Measurements from ENCODE around the gene SLC5A9. TPM values are rescaled to one million over a fixed set of nuclear protein-coding genes. Genes with fewer than 3 reads are reported as not detected.
A peak's percentile ranks its signal among the peaks of the same experiment; 100 is the strongest.

The SLC5A9 gene
- total RNA-seq, 1 donor from 2014 or later = not detected

GRCh38 chr1:48227165-48228013, 4.9 kb downstream of the SLC5A9 start:
- no peak overlapping the region for H3K4me2 ChIP-seq
- H3K9me3 ChIP-seq (ENCODE audit: low read depth) = no peaks in the 10 kb centered on the region
- H3K27me3 ChIP-seq = no peaks in the 10 kb centered on the region
- H3K4me1 ChIP-seq = no peaks in the 10 kb centered on the region
- Mint-ChIP-seq H3K9me3 (no peaks in the 10 kb centered on the region), H3K27me3 (ENCODE audit: insufficient read depth, low read depth) (no peaks in the 10 kb centered on the region), H3K4me1 (no peaks in the 10 kb centered on the region), H3K36me3 (no peaks in the 10 kb centered on the region), H3K4me3 (no peak overlapping the region), H3K27ac (no peak overlapping the region)
- no peaks in the 10 kb centered on the region for H3K36me3 ChIP-seq
- no peaks in the 10 kb centered on the region for H3K79me2 ChIP-seq (ENCODE audit: low read depth)
- no peak overlapping the region for H3K4me3 ChIP-seq
- no peak for TF ChIP-seq EZH2 (IDR thresholded peaks at IDR 0.05)
- no peak for TF ChIP-seq CTCF (IDR thresholded peaks at IDR 0.05)
- TF ChIP-seq EZH2phosphoT487 (IDR thresholded peaks at IDR 0.05) = no peak
- no peak overlapping the region for H2AFZ ChIP-seq (replicated peaks)
- no peak overlapping the region for H3K27ac ChIP-seq
- DNase-seq (ENCODE audit: low spot score) = no peak
- H3F3A ChIP-seq (ENCODE audit: low read depth) = no peaks in the 10 kb centered on the region
- no peak overlapping the region for H3K9ac ChIP-seq
- no peaks in the 10 kb centered on the region for H4K20me1 ChIP-seq (ENCODE audit: low read depth)

- Mint-ChIP-seq H3K27ac (no peak overlapping the region), H3K27me3 (ENCODE audit: insufficient read depth, low read depth) (no peaks in the 10 kb centered on the region), H3K4me3 (no peak overlapping the region), H3K9me3 (no peaks in the 10 kb centered on the region), H3K4me1 (no peaks in the 10 kb centered on the region), H3K36me3 (no peaks in the 10 kb centered on the region)
- no peaks in the 10 kb centered on the region for H3K79me2 ChIP-seq (ENCODE audit: low read depth)
- H3K36me3 ChIP-seq = no peaks in the 10 kb centered on the region
- no peaks in the 10 kb centered on the region for H3K9me3 ChIP-seq (ENCODE audit: low read depth)
- H4K20me1 ChIP-seq (ENCODE audit: low read depth) = no peaks in the 10 kb centered on the region
- DNase-seq (ENCODE audit: low spot score) = peak; percentile 61
- H3K4me1 ChIP-seq = no peaks in the 10 kb centered on the region
- no peak overlapping the region for H3K9ac ChIP-seq
- no peaks in the 10 kb centered on the region for H3K27me3 ChIP-seq
- no peak overlapping the region for H3K4me2 ChIP-seq
- H3F3A ChIP-seq (ENCODE audit: low read depth) = no peaks in the 10 kb centered on the region
- no peak overlapping the region for H2AFZ ChIP-seq (replicated peaks)
- no peak overlapping the region for H3K27ac ChIP-seq
- H3K4me3 ChIP-seq = no peak overlapping the region
- peak; percentile 46 for TF ChIP-seq CTCF (IDR thresholded peaks at IDR 0.05)
- no peak for TF ChIP-seq EZH2 (IDR thresholded peaks at IDR 0.05)
These were observed 5.6 kb downstream of the SLC5A9 start for GRCh38 chr1:48228156-48228555.

GRCh38 chr1:48229317-48229716, 6.8 kb downstream of the SLC5A9 start:
- no peaks in the 10 kb centered on the region for H3K4me1 ChIP-seq
- H3K4me3 ChIP-seq = no peak overlapping the region
- H3K4me1 Mint-ChIP-seq = no peaks in the 10 kb centered on the region
- no peak overlapping the region for H3K4me2 ChIP-seq
- H3K36me3 ChIP-seq = no peaks in the 10 kb centered on the region
- H3K27me3 ChIP-seq = no peaks in the 10 kb centered on the region
- no peaks in the 10 kb centered on the region for H3K79me2 ChIP-seq (ENCODE audit: low read depth)
- no peaks in the 10 kb centered on the region for H3K27me3 Mint-ChIP-seq (ENCODE audit: insufficient read depth, low read depth)
- H3F3A ChIP-seq (ENCODE audit: low read depth) = no peaks in the 10 kb centered on the region
- no peak overlapping the region for H3K9ac ChIP-seq
- no peak overlapping the region for H3K27ac ChIP-seq
- H4K20me1 ChIP-seq (ENCODE audit: low read depth) = no peaks in the 10 kb centered on the region
- H2AFZ ChIP-seq (replicated peaks) = no peak overlapping the region
- no peaks in the 10 kb centered on the region for H3K9me3 ChIP-seq (ENCODE audit: low read depth)
- no peaks in the 10 kb centered on the region for H3K9me3 Mint-ChIP-seq
- no peak overlapping the region for H3K4me3 Mint-ChIP-seq
- DNase-seq (ENCODE audit: low spot score) = no peak
- H3K36me3 Mint-ChIP-seq = no peaks in the 10 kb centered on the region
- no peak for TF ChIP-seq EZH2phosphoT487 (IDR thresholded peaks at IDR 0.05)
- TF ChIP-seq CTCF (IDR thresholded peaks at IDR 0.05) = no peak
- TF ChIP-seq EZH2 (IDR thresholded peaks at IDR 0.05) = no peak
- H3K27ac Mint-ChIP-seq = no peak overlapping the region

All from neural progenitor cell (in vitro differentiated cells).